Endothelial cell of umbilical vein (primary cell): ENCODE results near the gene CSNK1E. TPM values are rescaled to one million over a fixed set of nuclear protein-coding genes. Genes with fewer than 3 reads are reported as not detected.

Experiments
- BruUV-seq: library from RNA; stranded (reverse); fragments of 400-500 nt; replicated peaks from 2 replicates; lab custom pipeline; 2021; lab: Mats Ljungman, UMichigan
- CTCF ChIA-PET: fragments of 300-600, 350-600 bp; sonication (Branson Sonifier 250); formaldehyde crosslinking; loops from one replicate; lab custom pipeline; 2021; ENCODE audit warnings: antibody characterized with exemption, inconsistent platforms; lab: Charles Lee
- POLR2A ChIA-PET: fragments of 300-600, 350-600 bp; sonication (Branson Sonifier 250); formaldehyde crosslinking; loops from one replicate; lab custom pipeline; 2021; ENCODE audit warnings: antibody characterized with exemption, inconsistent platforms; lab: Charles Lee
- DNase-seq: peaks from one replicate; pipeline ENCODE4 v3.0.0-alpha.2; 2011; ENCODE audit warnings: low read depth, low spot score
- FAIRE-seq: peaks from 2 replicates; lab custom pipeline; 2011; peaks lifted over from hg19 to GRCh38; lab: Jason Lieb, UNC
- H2AFZ ChIP-seq: 2 replicates; pipeline ENCODE4 v1.6.0; 2012; ENCODE audit warnings: low read depth, low read length, control low read depth, inconsistent platforms
- H3K27ac ChIP-seq: 2 replicates; pipeline ENCODE4 v1.5.1; 2011; ENCODE audit warnings: low read depth, mild to moderate bottlenecking, control low read depth, low read length, moderate library complexity; ENCODE audit not compliant: insufficient read depth
- H3K27me3 ChIP-seq, 2 experiments: 2 replicates each; pipeline versions ENCODE4 v1.6.0 to v1.6.1; 2011; ENCODE audit warnings: low read length in 2 of 2, mixed read lengths in 1 of 2; ENCODE audit not compliant: control insufficient read depth in 2 of 2, insufficient read depth in 2 of 2
- H3K36me3 ChIP-seq, 2 experiments: 2 replicates in 1 of 2; 3 replicates in 1 of 2; pipeline ENCODE4 v1.5.1; 2011; ENCODE audit warnings: low read length in 2 of 2, mild to moderate bottlenecking in 1 of 2, moderate library complexity in 1 of 2; ENCODE audit not compliant: control insufficient read depth in 2 of 2, insufficient read depth in 2 of 2; ENCODE audit errors: extremely low read depth in 1 of 2
- H3K4me1 ChIP-seq: 3 replicates; pipeline ENCODE4 v1.5.1; 2011; ENCODE audit warnings: mild to moderate bottlenecking, low read length; ENCODE audit not compliant: control insufficient read depth, insufficient read depth; ENCODE audit errors: extremely low read depth
- H3K4me2 ChIP-seq: 2 replicates; pipeline ENCODE4 v1.6.1; 2011; ENCODE audit warnings: low read length, control low read depth, mixed read lengths; ENCODE audit not compliant: insufficient read depth
- H3K4me3 ChIP-seq, 3 experiments: fragments of 200-600 bp in 1 of 3; sonication (generic), shearing (Covaris generic) in 1 of 3; replicated peaks in 1 of 3; 2 replicates each; pipeline ENCODE4 v1.5.1; 2011 to 2016; ENCODE audit warnings: control low read depth in 3 of 3, low read length in 3 of 3, mild to moderate bottlenecking in 2 of 3, inconsistent platforms in 1 of 3, low read depth in 1 of 3, moderate library complexity in 1 of 3; ENCODE audit not compliant: insufficient read depth in 1 of 3
- H3K79me2 ChIP-seq: 2 replicates; pipeline ENCODE4 v1.6.0; 2012; ENCODE audit warnings: low read length, inconsistent platforms; ENCODE audit not compliant: control insufficient read depth, insufficient read depth
- H3K9ac ChIP-seq: replicated peaks from 2 replicates; pipeline ENCODE3; 2011; ENCODE audit warnings: low read length, control low read depth; ENCODE audit not compliant: insufficient read depth; ENCODE audit errors: extremely low read depth
- H3K9me1 ChIP-seq: replicated peaks from 3 replicates; pipeline ENCODE4 v1.6.0; 2011; ENCODE audit warnings: mild to moderate bottlenecking, low read length; ENCODE audit not compliant: control insufficient read depth, insufficient read depth; ENCODE audit errors: extremely low read depth
- H3K9me3 ChIP-seq: replicated peaks from 2 replicates; pipeline ENCODE4 v1.5.1; 2012; ENCODE audit warnings: low read length, inconsistent platforms; ENCODE audit not compliant: control insufficient read depth, insufficient read depth
- H4K20me1 ChIP-seq: replicated peaks from 2 replicates; pipeline ENCODE3; 2011; ENCODE audit warnings: mild to moderate bottlenecking, low read length; ENCODE audit not compliant: control insufficient read depth, insufficient read depth; ENCODE audit errors: extremely low read depth
- CTCF ChIP-seq, 2 donors: IDR thresholded peaks; 1 replicate in 1 of 2; 2 replicates in 1 of 2; pipeline ENCODE4 v1.5.1; 2011; ENCODE audit warnings: low read length in 2 of 2, mild to moderate bottlenecking in 2 of 2, moderate library complexity in 2 of 2, control low read depth in 1 of 2, inconsistent platforms in 1 of 2, low read depth in 1 of 2; ENCODE audit not compliant: insufficient read depth in 1 of 2; ENCODE audit errors: extremely low read depth in 1 of 2
- EZH2 ChIP-seq: IDR thresholded peaks from 2 replicates; pipeline ENCODE4 v1.6.1; 2012; ENCODE audit warnings: borderline replicate concordance, low read depth, mild to moderate bottlenecking, moderate library complexity, low read length, inconsistent platforms; ENCODE audit not compliant: severe bottlenecking
- FOS ChIP-seq: IDR thresholded peaks from 2 replicates; pipeline ENCODE4 v1.6.1; 2011; ENCODE audit warnings: mild to moderate bottlenecking, low read length, moderate library complexity, borderline replicate concordance; ENCODE audit not compliant: insufficient read depth
- GATA2 ChIP-seq: IDR thresholded peaks from 2 replicates; pipeline ENCODE4 v1.7.0; 2011; ENCODE audit warnings: low read depth, mild to moderate bottlenecking, moderate library complexity, mixed read lengths, low read length; ENCODE audit not compliant: insufficient read length, insufficient read depth
- JUN ChIP-seq: IDR thresholded peaks from 2 replicates; pipeline ENCODE4 v1.6.1; 2011; ENCODE audit warnings: borderline replicate concordance, low read depth; ENCODE audit not compliant: insufficient read length, insufficient read depth
- MAX ChIP-seq: IDR thresholded peaks from 2 replicates; pipeline ENCODE4 v1.6.1; 2011; ENCODE audit not compliant: insufficient read depth, insufficient read length
- MYC ChIP-seq: IDR thresholded peaks from one replicate; pipeline ENCODE4 v1.6.1; 2011; ENCODE audit warnings: mild to moderate bottlenecking, low read depth, low read length
- POLR2A ChIP-seq: IDR thresholded peaks from 2 replicates; pipeline ENCODE4 v1.6.1; 2012; ENCODE audit warnings: low read depth, mild to moderate bottlenecking, control low read depth, low read length
- POLR2AphosphoS5 ChIP-seq: IDR thresholded peaks from 2 replicates; pipeline ENCODE4 v1.6.1; 2012; ENCODE audit warnings: low read depth, mild to moderate bottlenecking, control low read depth, low read length, moderate library complexity; ENCODE audit not compliant: insufficient read depth
- dilution Hi-C: fragments of 300-500 bp; cut with MboI; formaldehyde crosslinking; loops from one replicate; pipeline ENCODE4 v1.15.0; 2019; ENCODE audit warnings: low sequenced_read_pairs; ENCODE audit not compliant: extremely low pct_ligation_motif_present
- intact Hi-C: fragments of 100-400 bp; cut with micrococcal nuclease; formaldehyde crosslinking; loops from one replicate; pipeline ENCODE4 v1.10.0; 2022
- polyA plus RNA-seq, 4 experiments: library from polyadenylated mRNA; depleted of rRNA in 3 of 4; stranded (reverse) in 3 of 4; unstranded in 1 of 4; fragments of >200 nt; gene quantifications; 2 replicates each; pipeline versions ENCODE4 v1.2.1 to v1.2.3, GENCODE V29; 2011 to 2012; ENCODE audit warnings: missing spikeins in 1 of 4
- total RNA-seq: library from RNA; stranded (reverse); gene quantifications from 2 replicates; pipeline ENCODE4 v1.2.3, GENCODE V29; 2021

The CSNK1E gene
- total and polyA plus RNA-seq, 2 donors (not counting 3 experiments of a cell fraction or from before 2014, with no cell fraction given): 259 to 262 TPM

GRCh38 chr22:38292694-38293093 lies 24.5 kb downstream of the CSNK1E start:
- dilution Hi-C loops: no loop called here
- Histone ChIP-seq H3K27me3 (no peaks in the 10 kb centered on the region), H3K36me3 (peaks cover 23 to 56% of the 10 kb centered on the region in 2 experiments), H3K27ac (no peak overlapping the region), H3K79me2 (peaks cover 8% of the 10 kb centered on the region), H3K9me1 (no peaks in the 10 kb centered on the region), H3K4me2 (no peak overlapping the region), H3K4me3 (no peak overlapping the region), H3K4me1 (no peaks in the 10 kb centered on the region), H3K9me3 (no peaks in the 10 kb centered on the region), H2AFZ (no peak overlapping the region), H4K20me1 (no peaks in the 10 kb centered on the region), H3K9ac (no peak overlapping the region)
- intact Hi-C loops: no loop called here
- ChIA-PET CTCF (interaction anchor here (0.6 kb wide), 1 partner anchor 51 kb away, joined by 3 read pairs; no protein-coding TSS in a partner anchor), POLR2A (no interaction called here)
- TF ChIP-seq MAX (no peak), POLR2AphosphoS5 (no peak), MYC (no peak), GATA2 (no peak), EZH2 (no peak), CTCF (IDR thresholded peaks at IDR 0.05; ENCODE audit: extremely low read depth in 1 of 2, insufficient read depth in 1 of 2, low read depth in 1 of 2, low read length in 2 of 2) (no peak), FOS (no peak), JUN (no peak), POLR2A (no peak)
- no peak for DNase-seq
- no peak for FAIRE-seq
- no TSS peak for BruUV-seq
